Cardiac fibroblast (primary cell): Measurements from ENCODE around the gene ASB11.
A peak's percentile ranks its signal among the peaks of the same experiment; 100 is the strongest.

Experiments
- DNase-seq, 2 donors: peaks; one replicate each; pipeline versions ENCODE4 v3.0.0 to v3.0.0-alpha.2; 2010; ENCODE audit warnings: low read depth in 2 of 2
- H3K4me3 ChIP-seq, 2 donors: replicated peaks in 1 of 2; 1 replicate in 1 of 2; 2 replicates in 1 of 2; pipeline ENCODE4 v1.5.1; 2011; ENCODE audit warnings: low read depth in 2 of 2, low read length in 2 of 2, mild to moderate bottlenecking in 2 of 2, moderate library complexity in 1 of 2
- CTCF ChIP-seq: IDR thresholded peaks from one replicate; pipeline ENCODE4 v1.5.1; 2011; ENCODE audit warnings: low read depth, mild to moderate bottlenecking, low read length, inconsistent platforms

The ASB11 gene

GRCh38 chrX:15241301-15241700, 74.1 kb downstream of the ASB11 start:
- DNase-seq: no peak
- TF ChIP-seq CTCF: no peak
- no peak overlapping the region for H3K4me3 ChIP-seq

GRCh38 chrX:15240414-15240813, 75.0 kb downstream of the ASB11 start:
- no peak for TF ChIP-seq CTCF
- no peak for DNase-seq
- H3K4me3 ChIP-seq: no peak overlapping the region

- no peak for DNase-seq
- no peak overlapping the region for H3K4me3 ChIP-seq
- TF ChIP-seq CTCF: no peak
Measured at GRCh38 chrX:15236146-15236545, 79.3 kb downstream of the ASB11 start.

- no peak for TF ChIP-seq CTCF
- no peak for DNase-seq
- no peak overlapping the region for H3K4me3 ChIP-seq
Measured at GRCh38 chrX:15235001-15235400, 80.4 kb downstream of the ASB11 start.

DNA sequence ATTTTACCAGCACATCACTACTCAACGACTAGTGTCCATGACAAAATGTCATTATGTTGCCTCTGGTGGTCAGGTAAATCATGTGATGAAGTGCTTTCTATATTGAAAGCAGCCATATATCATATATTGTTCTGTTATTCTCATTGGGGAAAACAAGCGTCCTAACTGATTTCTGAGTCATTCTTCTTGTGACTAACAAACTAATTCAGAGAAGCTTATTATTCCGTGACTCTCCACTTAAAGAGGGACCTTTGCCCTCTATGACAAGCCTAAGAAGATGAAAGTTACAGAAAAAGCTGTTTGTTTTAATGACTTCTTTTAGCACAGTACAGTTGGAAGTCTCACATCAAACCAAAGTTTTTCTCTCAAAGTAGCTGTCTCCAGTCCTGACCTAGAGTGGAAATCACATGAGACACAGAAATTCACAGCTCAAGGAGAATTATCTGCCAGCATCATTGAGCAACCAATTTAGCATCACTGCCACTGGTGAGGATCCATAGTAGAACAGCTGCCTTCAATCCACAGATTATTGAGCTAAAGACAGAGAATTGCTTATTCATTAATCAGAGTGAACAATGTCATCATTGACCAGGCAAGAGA, 81.9 kb downstream of the ASB11 start:
- DNase-seq: peak in 1 of 2 donors; percentile 0
- no peak for TF ChIP-seq CTCF
- H3K4me3 ChIP-seq: no peak overlapping the region
